Germinal center (tissue), 1 donor: ENCODE results near the gene MRPS24.
"Not testable (repeated sequence)": the region's sequence is repeated elsewhere in the genome, so short reads cannot be mapped to it uniquely, and the experiment has no call there.

Experiments used
- DNase-seq: peaks from one replicate; pipeline ENCODE4 v3.0.0; 2012; ENCODE audit warnings: mixed read lengths, low spot score

The MRPS24 gene

DNA sequence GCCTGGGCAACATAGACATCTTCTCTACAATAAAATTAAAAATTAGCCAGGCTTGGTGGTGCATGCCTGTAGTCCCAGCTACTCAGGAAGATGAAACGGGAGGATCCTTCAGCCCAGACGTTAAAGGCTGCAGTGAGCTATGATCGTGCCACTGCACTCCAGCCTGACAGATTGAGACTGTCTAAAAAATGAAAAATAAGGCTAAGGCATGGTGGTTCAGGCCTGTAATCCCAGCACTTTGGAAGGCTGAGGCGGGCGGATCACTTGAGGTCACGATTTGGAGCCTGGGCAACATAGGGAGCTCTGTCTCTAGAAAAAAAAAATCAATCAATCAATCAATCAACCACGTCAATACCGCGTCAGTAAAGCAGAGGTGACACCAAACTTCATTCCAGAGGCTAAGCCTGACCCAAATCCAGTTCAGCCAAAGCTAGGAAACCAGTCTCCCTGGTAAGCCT lies 31.1 kb downstream of the MRPS24 start:
- no peak for DNase-seq

DNA sequence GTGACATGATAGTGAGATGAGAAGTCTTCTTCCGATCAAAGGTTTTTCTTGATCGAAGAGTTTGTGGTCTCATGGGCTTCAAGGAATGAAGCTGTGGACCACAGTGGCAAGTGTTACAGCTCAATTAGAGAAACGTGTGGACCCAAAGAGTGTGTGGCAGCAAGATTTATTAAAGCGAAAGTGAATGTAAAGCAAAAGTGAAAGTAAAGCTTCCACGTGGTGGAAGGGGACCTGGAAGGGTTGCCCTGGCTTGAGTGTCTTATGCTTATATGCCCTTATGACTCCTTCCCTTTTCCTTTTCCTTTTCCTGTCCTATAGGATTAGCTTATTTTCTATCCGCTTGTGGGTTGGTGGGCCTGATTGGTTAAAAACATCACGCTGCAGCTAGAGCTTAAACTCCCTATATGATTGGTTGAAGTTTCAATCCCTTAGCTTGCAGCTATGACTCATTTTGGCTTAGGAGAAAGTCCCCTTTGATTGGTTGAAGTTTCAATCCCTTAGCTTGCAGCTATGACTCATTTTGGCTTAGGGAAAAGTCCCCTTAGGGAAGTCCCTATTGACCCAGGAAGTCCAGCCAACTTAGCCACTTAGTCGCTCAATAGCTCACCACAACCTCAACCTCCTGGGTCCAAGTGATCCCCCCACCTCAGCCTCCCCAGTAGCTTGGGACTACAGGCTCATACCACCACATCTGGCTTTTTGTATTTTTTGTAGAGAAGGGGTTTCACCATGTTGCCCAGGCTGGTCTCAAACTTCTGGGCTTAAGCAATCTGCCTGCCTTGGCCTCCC lies 34.7 kb downstream of the MRPS24 start:
- no peak for DNase-seq

DNA sequence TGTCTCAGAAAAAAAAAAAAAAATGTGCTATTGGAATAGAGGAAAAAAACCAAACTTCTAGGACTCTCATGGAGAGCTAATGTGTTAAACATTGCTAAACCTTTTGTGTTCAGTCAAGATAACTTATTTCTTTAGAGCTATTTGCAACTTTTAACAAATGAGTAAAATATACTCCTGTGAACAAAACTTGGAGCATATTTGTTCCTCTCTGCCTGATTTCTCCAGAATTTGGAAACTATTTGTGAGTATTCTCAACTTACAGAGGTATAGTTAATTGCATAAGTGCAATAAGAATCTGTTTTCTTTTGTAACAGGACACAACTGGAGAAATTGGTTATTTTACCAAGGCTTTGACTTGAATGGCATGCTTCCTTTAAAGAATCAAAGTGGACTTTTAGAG lies 38.4 kb downstream of the MRPS24 start:
- not testable (repeated sequence) for DNase-seq

DNA sequence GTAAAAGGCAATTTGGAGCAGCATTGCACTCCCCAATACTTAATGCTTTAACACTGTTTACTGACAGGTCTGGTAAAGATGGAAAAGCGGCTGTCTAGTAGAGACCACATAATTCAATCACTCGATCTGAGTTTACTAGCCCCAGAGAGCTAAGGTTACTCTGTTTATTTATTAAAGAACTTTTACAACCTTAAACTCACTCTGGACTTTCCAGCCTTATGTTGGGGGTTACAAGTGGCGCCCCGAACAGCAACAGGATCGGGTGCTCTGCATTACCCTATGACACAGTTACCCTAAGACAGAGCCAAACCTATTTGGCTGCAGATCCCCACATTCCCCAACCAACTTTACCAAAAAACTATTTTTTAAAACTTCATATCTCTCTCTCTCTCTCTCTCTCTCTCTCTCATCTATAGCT lies 43.9 kb downstream of the MRPS24 start:
- no peak for DNase-seq

DNA sequence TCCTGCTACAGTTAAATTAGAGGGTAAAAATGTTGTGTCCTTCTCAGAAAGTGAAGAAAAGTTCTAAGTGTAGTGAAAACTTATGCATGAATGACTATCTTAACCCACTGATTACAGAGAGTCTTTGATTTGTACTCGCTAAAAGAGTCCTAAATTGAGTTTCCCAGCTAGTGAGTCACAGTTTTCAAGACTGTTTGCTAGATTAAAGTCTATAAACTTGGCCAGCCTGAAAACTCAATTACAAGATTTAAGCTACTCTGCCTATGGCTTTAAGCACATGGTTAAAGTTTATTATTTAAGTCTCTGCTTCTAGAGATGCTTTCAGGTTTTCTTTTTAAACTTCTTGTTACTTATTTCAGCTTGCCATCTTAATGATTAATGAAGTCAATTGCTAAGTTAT lies 44.4 kb downstream of the MRPS24 start:
- DNase-seq = no peak

DNA sequence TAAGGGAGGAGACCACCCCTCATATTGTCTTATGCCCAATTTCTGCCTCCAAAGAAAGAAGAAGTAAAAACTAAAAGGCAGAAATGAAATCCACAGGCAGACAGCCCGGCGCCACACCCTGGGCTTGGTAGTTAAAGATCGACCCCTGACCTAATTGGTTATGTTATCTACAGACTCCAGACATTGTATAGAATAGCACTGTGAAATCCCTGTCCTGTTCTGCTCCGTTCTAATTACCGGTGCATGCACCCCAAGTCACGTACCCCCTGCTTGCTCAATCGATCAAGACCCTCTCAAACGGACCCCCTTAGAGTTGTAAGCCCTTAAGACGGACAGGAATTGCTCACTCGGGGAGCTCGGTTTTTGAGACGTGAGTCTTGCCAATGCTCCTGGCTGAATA lies 44.8 kb downstream of the MRPS24 start:
- not testable (repeated sequence) for DNase-seq

DNA sequence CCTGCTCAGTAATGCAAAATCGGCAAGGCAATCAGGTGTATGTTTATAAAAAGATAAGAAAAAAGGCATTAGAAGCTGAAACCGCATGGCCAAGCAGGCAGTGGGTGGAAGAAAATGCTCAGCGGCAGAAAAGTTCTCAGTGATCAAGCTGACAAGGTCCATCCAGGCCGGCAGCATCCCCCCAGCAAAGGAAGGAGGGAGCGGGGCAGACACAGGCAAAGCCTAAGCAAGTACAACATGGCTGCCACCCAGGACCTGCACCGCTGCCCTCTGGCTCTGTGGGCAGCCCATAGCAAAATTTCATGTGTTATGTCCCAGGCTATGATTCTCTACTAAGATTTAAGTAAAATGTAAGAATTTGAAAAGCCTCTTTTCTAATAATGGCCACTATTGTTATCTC lies 45.4 kb downstream of the MRPS24 start:
- DNase-seq = no peak

DNA sequence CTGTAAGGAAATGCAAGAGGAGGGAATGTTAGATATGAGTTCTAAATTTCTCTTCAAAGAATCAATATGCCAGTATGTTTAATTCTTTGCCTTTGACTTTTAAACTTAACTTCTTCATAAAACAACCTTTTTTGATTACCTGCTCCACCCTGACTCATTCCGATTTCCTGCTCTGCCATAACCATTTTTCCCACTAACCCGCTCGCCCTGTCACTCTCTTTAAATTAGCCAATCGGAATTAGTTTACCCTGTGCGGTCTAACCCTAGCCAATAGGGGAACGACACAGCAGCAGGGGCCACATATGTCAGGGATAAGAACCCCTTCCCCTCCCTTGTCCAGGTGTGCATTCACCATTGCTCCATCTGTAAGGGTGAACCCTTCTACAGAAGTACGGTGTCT lies 45.9 kb downstream of the MRPS24 start:
- DNase-seq = not testable (repeated sequence)
